GM12864 (cell line): ENCODE measurements around the gene ATXN7L3.

Experiments
- DNase-seq: peaks from one replicate; pipeline ENCODE4 v3.0.0-alpha.2; 2011; ENCODE audit warnings: low read depth
- H3K4me3 ChIP-seq: 2 replicates; pipeline ENCODE4 v1.5.1; 2011; ENCODE audit warnings: mild to moderate bottlenecking, low read depth, low read length, control low read depth
- TF ChIP-seq, protein P1 (sequence below): IDR thresholded peaks from 2 replicates; pipeline ENCODE4 v1.5.1; 2011; ENCODE audit warnings: low read depth, mild to moderate bottlenecking, moderate library complexity, low read length, control low read depth, inconsistent platforms; ENCODE audit errors: missing control alignments

Gene ATXN7L3

DNA sequence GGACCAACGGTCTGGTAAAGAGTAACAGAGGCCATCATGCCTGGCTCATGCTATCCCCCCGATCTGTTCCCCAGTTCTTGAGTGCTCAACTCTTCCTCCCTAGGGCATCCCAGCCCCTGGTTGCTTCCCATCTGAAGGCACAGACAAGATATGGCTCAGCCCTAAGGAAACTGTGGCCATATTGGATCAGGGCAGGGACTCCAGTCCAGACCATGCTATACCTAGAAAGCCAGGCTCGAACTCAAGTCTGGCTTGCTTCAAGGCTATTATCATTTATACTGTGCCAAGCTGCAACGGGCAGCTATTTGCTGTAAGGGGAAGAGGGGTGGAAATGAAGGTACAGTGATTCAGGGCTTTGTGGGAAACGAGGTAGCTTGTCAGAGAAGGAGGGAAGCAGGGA, 17.0 kb upstream of the ATXN7L3 start:
- peak overlapping the region; percentile 68 for H3K4me3 ChIP-seq
- no peak for DNase-seq
- TF ChIP-seq, protein P1, sequence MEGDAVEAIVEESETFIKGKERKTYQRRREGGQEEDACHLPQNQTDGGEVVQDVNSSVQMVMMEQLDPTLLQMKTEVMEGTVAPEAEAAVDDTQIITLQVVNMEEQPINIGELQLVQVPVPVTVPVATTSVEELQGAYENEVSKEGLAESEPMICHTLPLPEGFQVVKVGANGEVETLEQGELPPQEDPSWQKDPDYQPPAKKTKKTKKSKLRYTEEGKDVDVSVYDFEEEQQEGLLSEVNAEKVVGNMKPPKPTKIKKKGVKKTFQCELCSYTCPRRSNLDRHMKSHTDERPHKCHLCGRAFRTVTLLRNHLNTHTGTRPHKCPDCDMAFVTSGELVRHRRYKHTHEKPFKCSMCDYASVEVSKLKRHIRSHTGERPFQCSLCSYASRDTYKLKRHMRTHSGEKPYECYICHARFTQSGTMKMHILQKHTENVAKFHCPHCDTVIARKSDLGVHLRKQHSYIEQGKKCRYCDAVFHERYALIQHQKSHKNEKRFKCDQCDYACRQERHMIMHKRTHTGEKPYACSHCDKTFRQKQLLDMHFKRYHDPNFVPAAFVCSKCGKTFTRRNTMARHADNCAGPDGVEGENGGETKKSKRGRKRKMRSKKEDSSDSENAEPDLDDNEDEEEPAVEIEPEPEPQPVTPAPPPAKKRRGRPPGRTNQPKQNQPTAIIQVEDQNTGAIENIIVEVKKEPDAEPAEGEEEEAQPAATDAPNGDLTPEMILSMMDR: no peak

DNA sequence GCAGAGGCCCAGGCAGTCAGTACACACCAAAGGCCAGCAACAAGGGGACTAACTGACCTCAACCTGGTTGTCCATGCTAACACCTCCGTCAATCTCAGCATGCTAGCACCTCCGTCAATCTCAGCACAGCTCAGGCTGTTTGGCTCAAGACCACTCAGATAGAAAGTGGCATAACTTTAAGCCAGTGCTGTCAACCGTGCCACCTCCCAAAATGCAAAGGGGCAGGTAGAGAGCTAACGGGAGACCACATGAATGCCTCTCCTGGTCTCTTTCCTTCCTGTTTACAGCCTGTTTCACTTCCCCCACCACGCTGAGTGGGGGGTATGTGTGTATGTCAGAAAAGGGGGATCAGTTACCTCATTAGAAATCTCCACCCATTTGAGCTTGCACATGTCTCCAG, 16.5 kb upstream of the ATXN7L3 start:
- DNase-seq: peak; percentile 67
- TF ChIP-seq, protein P1: no peak
- peak overlapping the region; percentile 68 for H3K4me3 ChIP-seq

DNA sequence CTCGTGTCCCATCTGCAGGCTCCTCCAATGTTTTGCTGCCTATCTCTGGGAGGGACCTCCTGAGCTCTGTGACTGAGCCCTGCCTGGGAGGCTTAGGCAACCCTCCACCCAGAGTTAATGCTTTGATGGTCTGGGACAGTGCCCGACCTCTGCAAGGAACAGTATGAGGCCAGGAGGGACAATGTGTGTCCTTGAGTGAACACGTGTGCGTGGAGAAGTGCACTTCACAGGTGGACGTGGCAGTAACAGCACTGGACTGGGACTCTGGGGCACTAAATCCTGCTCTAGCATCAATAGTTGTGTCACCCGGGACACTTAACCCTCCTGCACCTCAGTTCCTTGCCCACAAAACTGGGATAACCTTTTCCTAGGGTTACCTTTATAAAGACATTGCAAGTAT, 15.2 kb upstream of the ATXN7L3 start:
- DNase-seq: no peak
- TF ChIP-seq, protein P1: no peak
- H3K4me3 ChIP-seq: no peak overlapping the region

DNA sequence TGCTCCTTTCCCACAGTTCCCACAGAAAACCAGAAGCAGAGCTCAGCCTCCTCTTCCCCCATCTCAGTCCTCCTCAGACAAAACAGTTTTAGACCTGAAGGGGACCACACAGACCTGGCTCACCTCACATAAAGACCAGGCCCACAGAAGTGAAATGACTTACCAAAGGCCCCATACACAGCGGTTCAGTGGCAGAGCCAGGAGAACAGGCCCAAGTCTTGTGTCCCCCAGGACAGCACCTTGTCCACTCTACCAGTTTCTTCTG, 14.5 kb upstream of the ATXN7L3 start:
- TF ChIP-seq, protein P1: no peak
- no peak for DNase-seq
- H3K4me3 ChIP-seq: no peak overlapping the region

DNA sequence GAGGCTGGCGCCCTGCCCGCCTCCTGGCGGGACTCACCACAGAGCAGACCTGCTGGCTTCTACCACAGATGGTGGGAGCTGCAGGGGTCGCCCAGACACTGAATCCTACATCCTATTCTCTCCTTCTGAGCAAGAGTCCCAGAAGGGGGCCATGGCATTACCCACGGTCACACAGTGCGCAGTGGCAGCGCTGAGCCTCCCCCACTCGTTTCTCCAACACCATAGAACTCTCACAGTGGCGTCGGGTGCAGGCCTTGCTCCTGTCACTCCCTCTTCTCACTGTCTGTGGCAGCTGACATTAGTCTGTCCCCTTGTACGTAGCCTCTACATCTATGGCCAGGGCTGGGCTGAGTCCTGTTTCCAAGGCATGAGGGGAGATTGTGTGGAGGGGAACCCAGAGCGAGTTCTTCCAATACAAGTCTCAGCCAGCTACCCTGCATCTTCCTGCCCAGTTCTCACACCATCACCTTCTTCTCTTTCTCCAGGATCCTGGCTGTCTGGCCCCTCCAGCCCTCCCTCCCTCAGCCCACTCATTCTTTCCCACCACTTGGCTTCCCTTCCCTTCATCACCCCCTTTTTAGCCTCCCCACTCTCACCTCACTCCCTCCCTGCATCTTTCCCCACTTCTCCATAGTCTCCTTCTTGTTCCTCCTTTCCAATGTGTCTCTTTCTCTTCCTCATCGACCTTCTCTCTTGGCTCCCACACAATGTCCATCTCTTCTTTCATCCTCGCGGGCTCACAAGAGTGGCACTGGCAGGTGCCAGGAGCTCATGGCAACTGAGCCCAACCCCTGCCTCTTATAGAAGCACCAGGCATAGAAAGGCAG, 13.9 kb upstream of the ATXN7L3 start:
- no peak for DNase-seq
- H3K4me3 ChIP-seq: no peak overlapping the region
- TF ChIP-seq, protein P1: no peak

DNA sequence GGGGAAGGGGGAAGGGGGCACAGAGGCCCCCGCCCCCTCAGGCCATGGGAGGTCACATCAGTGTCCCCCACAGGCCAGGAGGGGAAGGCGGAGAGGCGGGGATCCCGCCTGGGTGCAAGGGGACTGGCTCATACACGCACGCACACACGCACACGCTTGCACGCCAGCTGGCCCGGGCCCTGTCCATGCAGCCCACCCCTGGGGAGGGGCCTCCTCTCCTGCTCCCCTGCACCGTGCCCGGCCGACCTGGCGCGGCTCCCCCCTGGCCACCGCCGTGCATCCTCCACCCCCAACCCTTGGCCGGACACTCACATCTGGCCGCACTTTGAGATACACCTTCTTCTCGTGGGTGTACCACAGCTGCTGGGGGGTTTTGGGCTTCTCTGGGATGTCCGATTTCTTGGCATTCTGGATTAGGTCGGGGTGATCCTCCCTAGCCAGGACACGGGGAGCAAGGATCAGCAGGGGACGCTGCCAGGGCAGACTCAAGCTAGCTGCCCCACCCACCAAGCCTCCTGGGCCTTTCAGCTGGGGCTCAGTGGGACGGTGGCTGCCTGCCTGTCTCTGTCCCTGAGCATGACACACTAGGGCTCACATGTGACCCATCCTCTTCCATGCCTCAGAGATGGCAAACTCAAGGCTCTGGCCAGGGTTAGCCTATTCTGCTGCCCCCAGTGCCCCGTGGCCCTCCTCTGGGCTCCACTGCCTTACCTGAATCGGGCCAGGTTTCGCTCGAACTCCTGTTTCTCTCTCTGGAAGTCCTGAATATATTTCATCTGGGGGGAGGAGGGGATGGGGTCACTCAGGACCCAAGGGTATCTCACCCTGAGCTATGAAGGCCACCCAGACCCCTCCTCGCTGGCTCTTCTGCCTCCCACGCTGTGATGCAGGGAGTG, 13.1 kb upstream of the ATXN7L3 start:
- no peak overlapping the region for H3K4me3 ChIP-seq
- TF ChIP-seq, protein P1: no peak
- no peak for DNase-seq
